ENCODE data around the gene ANKLE1. TPM values are rescaled to one million over a fixed set of nuclear protein-coding genes. Genes with fewer than 3 reads are reported as not detected.
A peak's percentile ranks its signal among the peaks of the same experiment; 100 is the strongest.
"Not testable (repeated sequence)": the region's sequence is repeated elsewhere in the genome, so short reads cannot be mapped to it uniquely, and the experiment has no call there.

ANKLE1 gene
- total RNA-seq, 3 donors from 2014 or later = 7.6 to 19.0 (median 18.1) TPM

GRCh38 chr19:17260842-17261325 is 20.8 kb upstream of the ANKLE1 start:
- Mint-ChIP-seq H3K9me3 (no peaks in the 10 kb centered on the region), H3K27me3 (ENCODE audit: low read depth) (no peaks in the 10 kb centered on the region), H3K4me1 (ENCODE audit: low read depth) (peaks cover 13% of the 10 kb centered on the region), H3K4me3 (no peak overlapping the region), H3K36me3 (ENCODE audit: insufficient read depth) (no peaks in the 10 kb centered on the region)
- DNase-seq = peak; percentile 88
- peak; percentile 100 for ATAC-seq

- Mint-ChIP-seq H3K4me3 (no peak overlapping the region), H3K36me3 (ENCODE audit: insufficient read depth) (no peaks in the 10 kb centered on the region), H3K9me3 (peaks cover 4% of the 10 kb centered on the region), H3K27me3 (ENCODE audit: low read depth) (no peaks in the 10 kb centered on the region), H3K4me1 (ENCODE audit: low read depth) (peaks cover 22% of the 10 kb centered on the region)
- DNase-seq (no peak), ATAC-seq (no peak)
These were observed 19.1 kb upstream of the ANKLE1 start for GRCh38 chr19:17262557-17262956.

GRCh38 chr19:17263712-17264640 is 17.7 kb upstream of the ANKLE1 start:
- no peak overlapping the region for H3K4me3 Mint-ChIP-seq

GRCh38 chr19:17264641-17264979 is 17.1 kb upstream of the ANKLE1 start, which contains the start of gene USHBP1:
TSS of gene USHBP1 (minus strand) at chr19:17264745. CDS start at chr19:17264299, 446 bp downstream.
- Mint-ChIP-seq H3K36me3 (ENCODE audit: insufficient read depth) (no peaks in the 10 kb centered on the region), H3K4me3 (no peak within 1 kb of the TSS), H3K9me3 (peaks cover 4% of the 10 kb centered on the region), H3K27me3 (ENCODE audit: low read depth) (no peaks in the 10 kb centered on the region), H3K4me1 (ENCODE audit: low read depth) (peaks cover 30% of the 10 kb centered on the region)
- no peak for ATAC-seq
- DNase-seq = no peak

More at GRCh38 chr19:17263712-17264640, 17.7 kb upstream of the ANKLE1 start:
- no peak for DNase-seq
- no peaks in the 10 kb centered on the region for H3K27me3 Mint-ChIP-seq (ENCODE audit: low read depth)
- no peaks in the 10 kb centered on the region for H3K36me3 Mint-ChIP-seq (ENCODE audit: insufficient read depth)
- peaks cover 30% of the 10 kb centered on the region for H3K4me1 Mint-ChIP-seq (ENCODE audit: low read depth)
- H3K9me3 Mint-ChIP-seq = peaks cover 4% of the 10 kb centered on the region
- ATAC-seq = no peak

GRCh38 chr19:17266026-17266425 is 15.7 kb upstream of the ANKLE1 start:
- peaks cover 24% of the 10 kb centered on the region for H3K4me1 Mint-ChIP-seq (ENCODE audit: low read depth)
- no peaks in the 10 kb centered on the region for H3K27me3 Mint-ChIP-seq (ENCODE audit: low read depth)
- H3K9me3 Mint-ChIP-seq = peaks cover 4% of the 10 kb centered on the region
- ATAC-seq (no peak), DNase-seq (no peak)
- no peak overlapping the region for H3K4me3 Mint-ChIP-seq
- H3K36me3 Mint-ChIP-seq (ENCODE audit: insufficient read depth) = peaks cover 2% of the 10 kb centered on the region

- H3K36me3 Mint-ChIP-seq (ENCODE audit: insufficient read depth) = peaks cover 6% of the 10 kb centered on the region
- H3K4me1 Mint-ChIP-seq (ENCODE audit: low read depth) = peaks cover 23% of the 10 kb centered on the region
- peaks cover 4% of the 10 kb centered on the region for H3K9me3 Mint-ChIP-seq
- DNase-seq (no peak), ATAC-seq (no peak)
- H3K4me3 Mint-ChIP-seq = peak overlapping the region; percentile 93
- H3K27me3 Mint-ChIP-seq (ENCODE audit: low read depth) = no peaks in the 10 kb centered on the region
These were observed 15.1 kb upstream of the ANKLE1 start for GRCh38 chr19:17266589-17266974.

- Mint-ChIP-seq H3K4me3 (peak within 1 kb of the TSS; percentile 93), H3K36me3 (ENCODE audit: insufficient read depth) (peaks cover 7% of the 10 kb centered on the region), H3K4me1 (ENCODE audit: low read depth) (peaks cover 23% of the 10 kb centered on the region), H3K27me3 (ENCODE audit: low read depth) (no peaks in the 10 kb centered on the region), H3K9me3 (peaks cover 4% of the 10 kb centered on the region)
- ATAC-seq = peak; percentile 95 to 97
- DNase-seq = peak; percentile 88
These were observed 14.5 kb upstream of the ANKLE1 start, which contains the start of gene BABAM1 for GRCh38 chr19:17266975-17267788. TSS of gene BABAM1 (plus strand) at chr19:17267443. CDS start at chr19:17268807, 1,364 bp downstream.

GRCh38 chr19:17268754-17269153 is 12.9 kb upstream of the ANKLE1 start:
- Mint-ChIP-seq H3K4me1 (ENCODE audit: low read depth) (peaks cover 21% of the 10 kb centered on the region), H3K36me3 (ENCODE audit: insufficient read depth) (peaks cover 7% of the 10 kb centered on the region), H3K27me3 (ENCODE audit: low read depth) (no peaks in the 10 kb centered on the region), H3K4me3 (peak overlapping the region; percentile 93), H3K9me3 (peaks cover 4% of the 10 kb centered on the region)
- no peak for ATAC-seq
- no peak for DNase-seq

GRCh38 chr19:17274892-17275291 is 6.8 kb upstream of the ANKLE1 start:
- H3K36me3 Mint-ChIP-seq (ENCODE audit: insufficient read depth) = peaks cover 28% of the 10 kb centered on the region
- ATAC-seq; H3K4me3 Mint-ChIP-seq; H3K4me1 Mint-ChIP-seq (ENCODE audit: low read depth); H3K27me3 Mint-ChIP-seq (ENCODE audit: low read depth); DNase-seq; H3K9me3 Mint-ChIP-seq: not testable (repeated sequence)

GRCh38 chr19:17275441-17276175 is 6.1 kb upstream of the ANKLE1 start:
- DNase-seq (no peak), ATAC-seq (no peak)
- Mint-ChIP-seq H3K36me3 (ENCODE audit: insufficient read depth) (peaks cover 26% of the 10 kb centered on the region), H3K27me3 (ENCODE audit: low read depth) (no peaks in the 10 kb centered on the region), H3K4me1 (ENCODE audit: low read depth) (no peaks in the 10 kb centered on the region), H3K4me3 (no peak overlapping the region), H3K9me3 (no peaks in the 10 kb centered on the region)

- no peaks in the 10 kb centered on the region for H3K27me3 Mint-ChIP-seq (ENCODE audit: low read depth)
- H3K4me1 Mint-ChIP-seq (ENCODE audit: low read depth) = peaks cover 7% of the 10 kb centered on the region
- DNase-seq = no peak
- no peaks in the 10 kb centered on the region for H3K9me3 Mint-ChIP-seq
- H3K4me3 Mint-ChIP-seq = no peak overlapping the region
- H3K36me3 Mint-ChIP-seq (ENCODE audit: insufficient read depth) = peaks cover 20% of the 10 kb centered on the region
- no peak for ATAC-seq
These were observed 2.3 kb upstream of the ANKLE1 start for GRCh38 chr19:17279436-17279835.

- Mint-ChIP-seq H3K27me3 (ENCODE audit: low read depth) (peaks cover 4% of the 10 kb centered on the region), H3K9me3 (no peaks in the 10 kb centered on the region), H3K36me3 (ENCODE audit: insufficient read depth) (peaks cover under 1% of the 10 kb centered on the region), H3K4me1 (ENCODE audit: low read depth) (peaks cover 7% of the 10 kb centered on the region), H3K4me3 (peak overlapping the region; percentile 82)
- ATAC-seq = peak; percentile 91 to 95
- peak; percentile 73 for DNase-seq
These were observed 906 bp downstream of the ANKLE1 start for GRCh38 chr19:17282488-17283125.

GRCh38 chr19:17283504-17283996 is 1.8 kb downstream of the ANKLE1 start:
- no peak for ATAC-seq
- Mint-ChIP-seq H3K9me3 (no peaks in the 10 kb centered on the region), H3K36me3 (ENCODE audit: insufficient read depth) (no peaks in the 10 kb centered on the region), H3K4me3 (no peak overlapping the region), H3K4me1 (ENCODE audit: low read depth) (peaks cover 7% of the 10 kb centered on the region), H3K27me3 (ENCODE audit: low read depth) (peaks cover 8% of the 10 kb centered on the region)
- no peak for DNase-seq

All from activated T-cell treated with anti-CD3 and anti-CD28 coated beads, Interleukin-2, amount 50 U/mL, for 4 hours (primary cell).